Upper lobe of left lung (tissue), 6 donors: ENCODE data around the gene MIGA2. TPM values are rescaled to one million over a fixed set of nuclear protein-coding genes. Genes with fewer than 3 reads are reported as not detected.

ENCODE experiments used
- ATAC-seq, 2 donors: fragments of 200-7000 bp; cut with Tn5 transposase; one replicate each; pipeline ENCODE4 v1.9.1; 2022; ENCODE audit warnings: mild to moderate bottlenecking in 2 of 2, moderate library complexity in 2 of 2; ENCODE audit not compliant: low FRiP score in 2 of 2
- DNase-seq, 2 donors: peaks; one replicate each; pipeline ENCODE4 v3.0.0-alpha.2; 2019 to 2020
- H3K27ac ChIP-seq, 4 donors: fragments of 200-600 bp; sonication (generic); one replicate each; pipeline ENCODE4 v1.5.1; 2016 to 2019
- H3K27me3 ChIP-seq, 4 donors: fragments of 200-600 bp; sonication (generic); one replicate each; pipeline ENCODE4 v1.5.1; 2017 to 2019
- H3K36me3 ChIP-seq, 4 donors: fragments of 200-600 bp; sonication (generic); one replicate each; pipeline ENCODE4 v1.5.1; 2016 to 2019
- H3K4me1 ChIP-seq, 4 donors: fragments of 200-600 bp; sonication (generic); one replicate each; pipeline ENCODE4 v1.5.1; 2018 to 2019
- H3K4me3 ChIP-seq, 4 donors: fragments of 200-600 bp; sonication (generic); one replicate each; pipeline ENCODE4 v1.5.1; 2017 to 2019; ENCODE audit warnings: mild to moderate bottlenecking in 2 of 4, moderate library complexity in 1 of 4
- H3K9me3 ChIP-seq, 4 donors: fragments of 200-600 bp; sonication (generic); one replicate each; pipeline ENCODE4 v1.5.1; 2018 to 2019
- CTCF ChIP-seq, 6 experiments: fragments of 450-650 bp in 4 of 6; fragments of 200-600 bp in 2 of 6; sonication (generic) in 2 of 6; IDR thresholded peaks; one replicate each; pipeline ENCODE4 v1.5.1; 2016 to 2019; ENCODE audit warnings: antibody characterized with exemption in 6 of 6
- EP300 ChIP-seq, 4 donors: sonication (generic); formaldehyde crosslinking; IDR thresholded peaks; one replicate each; pipeline ENCODE4 v1.5.1; 2017; ENCODE audit warnings: antibody characterized with exemption in 4 of 4, control low read depth in 2 of 4
- POLR2A ChIP-seq, 4 donors: fragments of 450-650 bp; IDR thresholded peaks; one replicate each; pipeline ENCODE4 v1.5.1; 2016 to 2017; ENCODE audit warnings: antibody characterized with exemption in 4 of 4, mild to moderate bottlenecking in 2 of 4
- POLR2AphosphoS5 ChIP-seq, 2 donors: sonication (generic); formaldehyde crosslinking; IDR thresholded peaks; one replicate each; pipeline ENCODE4 v1.5.1; 2017; ENCODE audit warnings: antibody characterized with exemption in 2 of 2
- WGBS, 2 donors: methylation state at CpG; one replicate each; pipeline ENCODE4 v1.1.5; 2017 to 2018; 5-methylcytosine and 5-hydroxymethylcytosine counted together
- total RNA-seq, 6 donors: library from RNA; depleted of rRNA in 4 of 6; stranded (reverse); fragments of >200 nt in 4 of 6; gene quantifications; one replicate each; pipeline versions ENCODE4 v1.1.0 to v1.2.1, GENCODE V29; 2016 to 2021
- donor health status: DM: no; HTN: no; CAD: no; lungs with moderate emphysema.
- donor health status: DM: no; HTN: yes; CAD: no; lungs with severe emphysema.

Gene MIGA2
- total RNA-seq, 6 donors from 2014 or later, result 18.6 to 95.3 (median 28.6) TPM

GRCh38 chr9:129059796-129060785, 23.7 kb downstream of the MIGA2 start:
- Histone ChIP-seq H3K27me3 (no peaks in the 10 kb centered on the region), H3K9me3 (no peaks in the 10 kb centered on the region), H3K4me1 (no peaks in the 10 kb centered on the region), H3K27ac (no peak overlapping the region), H3K36me3 (peaks cover 10 to 81% (median 57%) of the 10 kb centered on the region in 4 donors), H3K4me3 (no peak overlapping the region)
- WGBS, 2 donors, result 96 to 100% methylated on average over 14 to 35 of the region's 37 CpGs
- TF ChIP-seq POLR2A (IDR thresholded peaks at IDR 0.05), result no peak
- TF ChIP-seq POLR2AphosphoS5 (IDR thresholded peaks at IDR 0.05), result no peak
- TF ChIP-seq EP300 (IDR thresholded peaks at IDR 0.05), result no peak
- no peak for TF ChIP-seq CTCF (IDR thresholded peaks at IDR 0.05)
- DNase-seq (no peak), ATAC-seq (no peak)

GRCh38 chr9:129060991-129061390, 24.6 kb downstream of the MIGA2 start:
- ATAC-seq, result no peak
- Histone ChIP-seq H3K4me1 (no peaks in the 10 kb centered on the region), H3K4me3 (no peak overlapping the region), H3K9me3 (no peaks in the 10 kb centered on the region), H3K27ac (no peak overlapping the region), H3K36me3 (peaks cover 10 to 84% (median 65%) of the 10 kb centered on the region in 4 donors), H3K27me3 (no peaks in the 10 kb centered on the region)
- no peak for DNase-seq
- no peak for TF ChIP-seq POLR2A (IDR thresholded peaks at IDR 0.05)
- TF ChIP-seq CTCF (IDR thresholded peaks at IDR 0.05), result no peak
- WGBS, 2 donors, result 91 to 95% methylated on average over 5 to 10 of the region's 12 CpGs

GRCh38 chr9:129063061-129063460, 26.6 kb downstream of the MIGA2 start:
- 85% methylated on average over 7 of the region's 9 CpGs; no CpG with 5 or more reads in 1 of the 2 donors for WGBS, 2 donors
- H3K4me3 ChIP-seq, result no peak overlapping the region
- TF ChIP-seq EP300 (IDR thresholded peaks at IDR 0.05), result no peak
- TF ChIP-seq POLR2AphosphoS5 (IDR thresholded peaks at IDR 0.05), result no peak
- TF ChIP-seq CTCF (IDR thresholded peaks at IDR 0.05), result no peak
- no peak for TF ChIP-seq POLR2A (IDR thresholded peaks at IDR 0.05)
- H3K27me3 ChIP-seq, result no peaks in the 10 kb centered on the region
- H3K4me1 ChIP-seq, result no peaks in the 10 kb centered on the region
- no peak for DNase-seq
- no peaks in the 10 kb centered on the region for H3K9me3 ChIP-seq
- H3K36me3 ChIP-seq, result peaks cover 6 to 83% (median 64%) of the 10 kb centered on the region in 4 donors
- H3K27ac ChIP-seq, result no peak overlapping the region
- ATAC-seq, result no peak

- peaks cover 6 to 87% (median 70%) of the 10 kb centered on the region in 4 donors for H3K36me3 ChIP-seq
- no peak for DNase-seq
- no peaks in the 10 kb centered on the region for H3K27me3 ChIP-seq
- no peak overlapping the region for H3K27ac ChIP-seq
- ATAC-seq, result no peak
- 87 to 93% methylated on average over 8 of the region's 8 CpGs for WGBS, 2 donors
- H3K4me3 ChIP-seq, result no peak overlapping the region
- no peaks in the 10 kb centered on the region for H3K9me3 ChIP-seq
- TF ChIP-seq POLR2A (IDR thresholded peaks at IDR 0.05) (no peak), POLR2AphosphoS5 (IDR thresholded peaks at IDR 0.05) (no peak), CTCF (IDR thresholded peaks at IDR 0.05) (no peak), EP300 (IDR thresholded peaks at IDR 0.05) (no peak)
- peaks cover 0 to 6% (median 2%) of the 10 kb centered on the region in 4 donors for H3K4me1 ChIP-seq
Measured at GRCh38 chr9:129064499-129064908, 28.1 kb downstream of the MIGA2 start.
